Measurements from ENCODE around the gene STAT3. TPM values are rescaled to one million over a fixed set of nuclear protein-coding genes. Genes with fewer than 3 reads are reported as not detected.

Gene STAT3
- total and polyA plus RNA-seq, 2 donors, result 96.4 to 143 TPM

GRCh38 chr17:42279776-42280630 is 108.2 kb downstream of the STAT3 start:
- H3K4me1 ChIP-seq (ENCODE audit: insufficient read depth), result no peaks in the 10 kb centered on the region
- H3K36me3 ChIP-seq (ENCODE audit: insufficient read depth), result no peaks in the 10 kb centered on the region
- no peak overlapping the region for H3K27ac ChIP-seq (ENCODE audit: low read depth)
- 85% methylated on average over 4 of the region's 4 CpGs for WGBS
- no peak for DNase-seq (ENCODE audit: extremely low spot score)
- H3K4me3 ChIP-seq (ENCODE audit: low read depth, low read length), result no peak overlapping the region

GRCh38 chr17:42277342-42277712 is 110.9 kb downstream of the STAT3 start:
- 56% methylated on average over 6 of the region's 6 CpGs for WGBS
- Histone ChIP-seq H3K27ac (ENCODE audit: low read depth) (peak overlapping the region; percentile 13), H3K4me3 (ENCODE audit: low read depth, low read length) (peak overlapping the region; percentile 94), H3K36me3 (ENCODE audit: insufficient read depth) (no peaks in the 10 kb centered on the region), H3K4me1 (ENCODE audit: insufficient read depth) (no peaks in the 10 kb centered on the region)
- no peak for DNase-seq (ENCODE audit: extremely low spot score)

- 1% methylated on average over 44 of the region's 44 CpGs for WGBS
- Histone ChIP-seq H3K36me3 (ENCODE audit: insufficient read depth) (no peaks in the 10 kb centered on the region), H3K4me1 (ENCODE audit: insufficient read depth) (no peaks in the 10 kb centered on the region), H3K4me3 (ENCODE audit: low read depth, low read length) (peak overlapping the region; percentile 94), H3K27ac (ENCODE audit: low read depth) (peak overlapping the region; percentile 86)
- no peak for DNase-seq (ENCODE audit: extremely low spot score)
These were observed 111.5 kb downstream of the STAT3 start for GRCh38 chr17:42276609-42277341.

- WGBS, result under 1% methylated on average over 47 of the region's 47 CpGs
- H3K4me1 ChIP-seq (ENCODE audit: insufficient read depth), result no peaks in the 10 kb centered on the region
These were observed 112.0 kb downstream of the STAT3 start, which contains the start of gene STAT5B for GRCh38 chr17:42276359-42276608. Gene STAT5B (minus strand): TSS chr17:42276391. CDS start chr17:42232127, 44,264 bp downstream.

GRCh38 chr17:42275527-42276358 is 112.5 kb downstream of the STAT3 start:
- no peaks in the 10 kb centered on the region for H3K36me3 ChIP-seq (ENCODE audit: insufficient read depth)
- peak overlapping the region; percentile 94 for H3K4me3 ChIP-seq (ENCODE audit: low read depth, low read length)
- DNase-seq (ENCODE audit: extremely low spot score), result no peak
- peak overlapping the region; percentile 86 for H3K27ac ChIP-seq (ENCODE audit: low read depth)
- WGBS, result under 1% methylated on average over 70 of the region's 82 CpGs
- H3K4me1 ChIP-seq (ENCODE audit: insufficient read depth), result no peaks in the 10 kb centered on the region

More at GRCh38 chr17:42276359-42276608, 112.0 kb downstream of the STAT3 start, which contains the start of gene STAT5B:
- DNase-seq (ENCODE audit: extremely low spot score), result no peak
- H3K36me3 ChIP-seq (ENCODE audit: insufficient read depth), result no peaks in the 10 kb centered on the region
- peak within 1 kb of the TSS; percentile 86 for H3K27ac ChIP-seq (ENCODE audit: low read depth)
- H3K4me3 ChIP-seq (ENCODE audit: low read depth, low read length), result peak within 1 kb of the TSS; percentile 94

- peak overlapping the region; percentile 40 for H3K27ac ChIP-seq (ENCODE audit: low read depth)
- DNase-seq (ENCODE audit: extremely low spot score), result no peak
- no peaks in the 10 kb centered on the region for H3K4me1 ChIP-seq (ENCODE audit: insufficient read depth)
- H3K36me3 ChIP-seq (ENCODE audit: insufficient read depth), result no peaks in the 10 kb centered on the region
- 11% methylated on average over 13 of the region's 13 CpGs for WGBS
- peak overlapping the region; percentile 94 for H3K4me3 ChIP-seq (ENCODE audit: low read depth, low read length)
These were observed 113.3 kb downstream of the STAT3 start for GRCh38 chr17:42274812-42275526.

- Histone ChIP-seq H3K27ac (ENCODE audit: low read depth) (no peak overlapping the region), H3K4me1 (ENCODE audit: insufficient read depth) (peaks cover 2% of the 10 kb centered on the region), H3K4me3 (ENCODE audit: low read depth, low read length) (no peak overlapping the region), H3K36me3 (ENCODE audit: insufficient read depth) (no peaks in the 10 kb centered on the region)
- 78% methylated on average over 3 of the region's 3 CpGs for WGBS
- no peak for DNase-seq (ENCODE audit: extremely low spot score)
These were observed 114.0 kb downstream of the STAT3 start for GRCh38 chr17:42274253-42274542.

- Histone ChIP-seq H3K4me3 (ENCODE audit: low read depth, low read length) (no peak overlapping the region), H3K36me3 (ENCODE audit: insufficient read depth) (no peaks in the 10 kb centered on the region), H3K4me1 (ENCODE audit: insufficient read depth) (peaks cover 2% of the 10 kb centered on the region), H3K27ac (ENCODE audit: low read depth) (no peak overlapping the region)
- 62% methylated on average over 7 of the region's 7 CpGs for WGBS
- no peak for DNase-seq (ENCODE audit: extremely low spot score)
These were observed 114.6 kb downstream of the STAT3 start for GRCh38 chr17:42273474-42274252.

GRCh38 chr17:42272162-42272907 is 115.9 kb downstream of the STAT3 start:
- Histone ChIP-seq H3K27ac (ENCODE audit: low read depth) (no peak overlapping the region), H3K36me3 (ENCODE audit: insufficient read depth) (no peaks in the 10 kb centered on the region), H3K4me1 (ENCODE audit: insufficient read depth) (peaks cover 2% of the 10 kb centered on the region), H3K4me3 (ENCODE audit: low read depth, low read length) (no peak overlapping the region)
- WGBS, result 40% methylated on average over 7 of the region's 7 CpGs
- no peak for DNase-seq (ENCODE audit: extremely low spot score)

GRCh38 chr17:42271779-42272035 is 116.5 kb downstream of the STAT3 start:
- Histone ChIP-seq H3K4me1 (ENCODE audit: insufficient read depth) (peaks cover 2% of the 10 kb centered on the region), H3K4me3 (ENCODE audit: low read depth, low read length) (no peak overlapping the region), H3K27ac (ENCODE audit: low read depth) (no peak overlapping the region), H3K36me3 (ENCODE audit: insufficient read depth) (no peaks in the 10 kb centered on the region)
- no peak for DNase-seq (ENCODE audit: extremely low spot score)

- Histone ChIP-seq H3K36me3 (ENCODE audit: insufficient read depth) (no peaks in the 10 kb centered on the region), H3K4me3 (ENCODE audit: low read depth, low read length) (no peak overlapping the region), H3K27ac (ENCODE audit: low read depth) (no peak overlapping the region), H3K4me1 (ENCODE audit: insufficient read depth) (peaks cover 2% of the 10 kb centered on the region)
- no peak for DNase-seq (ENCODE audit: extremely low spot score)
- 84% methylated on average over 3 of the region's 3 CpGs for WGBS
These were observed 117.0 kb downstream of the STAT3 start for GRCh38 chr17:42271006-42271778.

GRCh38 chr17:42270596-42270995 is 117.6 kb downstream of the STAT3 start:
- no peak overlapping the region for H3K4me3 ChIP-seq (ENCODE audit: low read depth, low read length)
- 65% methylated on average over 6 of the region's 6 CpGs for WGBS
- H3K27ac ChIP-seq (ENCODE audit: low read depth), result no peak overlapping the region
- no peaks in the 10 kb centered on the region for H3K36me3 ChIP-seq (ENCODE audit: insufficient read depth)
- DNase-seq (ENCODE audit: extremely low spot score), result no peak
- H3K4me1 ChIP-seq (ENCODE audit: insufficient read depth), result peaks cover 2% of the 10 kb centered on the region

Data from urinary bladder (tissue), 4 donors.